Gastroesophageal sphincter (tissue), 3 donors: ENCODE data around the gene ITGA7.

Source experiments
- POLR2A ChIP-seq, 2 donors: fragments of 450-650 bp; IDR thresholded peaks; one replicate each; pipeline ENCODE4 v1.6.1; 2017; ENCODE audit warnings: antibody characterized with exemption in 2 of 2, mild to moderate bottlenecking in 2 of 2, moderate library complexity in 1 of 2
- POLR2AphosphoS5 ChIP-seq: sonication (generic); formaldehyde crosslinking; IDR thresholded peaks from one replicate; pipeline ENCODE4 v1.6.1; 2017; ENCODE audit warnings: antibody characterized with exemption
- TF ChIP-seq, protein P1 (sequence below), 4 experiments: fragments of 200-600 bp in 2 of 4; fragments of 450-650 bp in 2 of 4; sonication (generic) in 1 of 4; IDR thresholded peaks; one replicate each; pipeline ENCODE4 v1.5.1; 2017 to 2019; ENCODE audit warnings: antibody characterized with exemption in 4 of 4, mild to moderate bottlenecking in 2 of 4, moderate library complexity in 2 of 4

DNA sequence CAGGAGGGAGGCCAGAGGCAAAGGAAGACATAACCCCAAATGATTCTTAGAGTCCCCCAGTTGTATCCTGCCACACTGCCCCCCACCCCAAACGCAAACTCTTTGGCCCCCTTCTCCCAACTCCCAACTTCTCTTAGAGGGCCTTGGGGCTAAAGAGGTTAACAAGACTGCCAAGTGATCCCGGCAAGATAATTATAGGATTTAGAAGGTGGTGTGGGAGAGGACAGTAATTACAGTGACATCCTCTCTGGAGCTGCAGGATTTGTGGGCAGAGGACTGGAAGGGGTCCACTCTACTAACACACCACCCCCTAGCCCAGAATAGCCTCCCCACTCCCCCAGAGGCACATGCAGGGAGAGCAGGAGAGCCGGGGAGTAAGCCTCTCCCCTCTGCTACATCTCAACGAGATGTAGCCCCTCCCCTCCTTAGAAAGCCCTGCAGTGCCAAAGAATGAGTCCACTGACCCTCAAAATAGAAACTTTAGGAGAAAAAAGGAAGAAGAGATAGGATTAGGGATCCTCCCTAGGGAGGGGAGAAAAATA is 29.9 kb upstream of the ITGA7 start:
- TF ChIP-seq POLR2A (IDR thresholded peaks at IDR 0.05): no peak
- TF ChIP-seq, protein P1, sequence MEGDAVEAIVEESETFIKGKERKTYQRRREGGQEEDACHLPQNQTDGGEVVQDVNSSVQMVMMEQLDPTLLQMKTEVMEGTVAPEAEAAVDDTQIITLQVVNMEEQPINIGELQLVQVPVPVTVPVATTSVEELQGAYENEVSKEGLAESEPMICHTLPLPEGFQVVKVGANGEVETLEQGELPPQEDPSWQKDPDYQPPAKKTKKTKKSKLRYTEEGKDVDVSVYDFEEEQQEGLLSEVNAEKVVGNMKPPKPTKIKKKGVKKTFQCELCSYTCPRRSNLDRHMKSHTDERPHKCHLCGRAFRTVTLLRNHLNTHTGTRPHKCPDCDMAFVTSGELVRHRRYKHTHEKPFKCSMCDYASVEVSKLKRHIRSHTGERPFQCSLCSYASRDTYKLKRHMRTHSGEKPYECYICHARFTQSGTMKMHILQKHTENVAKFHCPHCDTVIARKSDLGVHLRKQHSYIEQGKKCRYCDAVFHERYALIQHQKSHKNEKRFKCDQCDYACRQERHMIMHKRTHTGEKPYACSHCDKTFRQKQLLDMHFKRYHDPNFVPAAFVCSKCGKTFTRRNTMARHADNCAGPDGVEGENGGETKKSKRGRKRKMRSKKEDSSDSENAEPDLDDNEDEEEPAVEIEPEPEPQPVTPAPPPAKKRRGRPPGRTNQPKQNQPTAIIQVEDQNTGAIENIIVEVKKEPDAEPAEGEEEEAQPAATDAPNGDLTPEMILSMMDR (IDR thresholded peaks at IDR 0.05): no peak
- TF ChIP-seq POLR2AphosphoS5: no peak
